ENCODE measurements around the gene ARHGAP40.

ARHGAP40 gene

DNA sequence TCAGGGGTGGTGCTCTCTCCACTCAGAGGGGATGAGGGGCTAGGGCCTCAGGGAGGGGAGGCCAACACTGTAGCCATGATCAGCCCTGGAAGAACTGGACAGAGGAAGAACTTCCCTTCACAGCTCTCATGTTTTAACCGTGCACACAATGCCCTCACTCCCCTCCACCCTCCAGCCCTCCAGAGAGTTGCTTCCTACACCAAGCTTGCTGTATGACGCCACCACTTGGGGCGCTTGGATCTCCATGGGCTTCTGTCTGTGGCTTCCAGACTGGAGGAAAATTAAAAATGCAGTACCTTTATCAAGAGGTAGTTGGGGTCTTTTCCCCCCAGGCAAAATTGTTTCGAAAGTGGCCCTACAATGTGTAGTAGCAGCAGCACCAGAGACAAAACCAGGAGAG is 48.4 kb downstream of the ARHGAP40 start:
- DNase-seq (ENCODE audit: low spot score): no peak

DNA sequence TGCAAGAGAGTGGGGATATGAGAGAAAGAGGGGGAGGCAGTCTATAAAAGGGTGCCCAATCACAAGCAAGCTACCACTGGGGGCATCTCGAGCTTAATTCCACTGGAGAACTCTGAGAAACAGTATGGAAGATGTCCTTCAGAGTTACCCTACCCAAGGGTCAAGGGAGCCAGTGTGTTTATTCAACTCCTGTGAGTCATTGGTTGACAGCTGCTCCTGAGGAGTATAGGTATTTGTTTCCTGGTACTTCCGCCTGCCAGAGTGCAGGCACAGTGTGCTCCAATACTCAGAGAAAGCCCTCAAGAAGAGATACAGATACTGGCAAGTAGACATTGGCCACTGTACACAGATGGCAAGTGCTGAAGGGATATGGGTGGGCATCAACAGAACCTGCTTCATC is 49.5 kb downstream of the ARHGAP40 start:
- DNase-seq (ENCODE audit: low spot score): no peak

DNA sequence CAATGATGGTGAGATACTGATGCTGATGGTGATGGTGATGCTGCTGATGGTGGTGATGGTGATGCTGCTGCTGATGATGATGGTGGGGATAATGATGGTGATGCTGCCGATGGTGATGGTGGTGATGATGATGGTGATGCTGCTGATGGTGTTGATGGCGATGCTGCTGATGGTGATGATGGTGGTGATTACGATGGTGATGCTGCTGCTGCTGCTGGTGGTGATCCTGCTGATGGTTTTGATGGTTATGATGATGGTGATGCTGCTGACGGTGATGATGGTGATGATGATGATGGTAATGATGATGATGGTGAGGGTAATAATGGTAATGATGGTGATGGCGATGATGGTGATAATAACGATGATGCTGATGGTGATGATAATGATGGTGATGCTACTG is 50.0 kb downstream of the ARHGAP40 start:
- DNase-seq (ENCODE audit: low spot score): no peak

DNA sequence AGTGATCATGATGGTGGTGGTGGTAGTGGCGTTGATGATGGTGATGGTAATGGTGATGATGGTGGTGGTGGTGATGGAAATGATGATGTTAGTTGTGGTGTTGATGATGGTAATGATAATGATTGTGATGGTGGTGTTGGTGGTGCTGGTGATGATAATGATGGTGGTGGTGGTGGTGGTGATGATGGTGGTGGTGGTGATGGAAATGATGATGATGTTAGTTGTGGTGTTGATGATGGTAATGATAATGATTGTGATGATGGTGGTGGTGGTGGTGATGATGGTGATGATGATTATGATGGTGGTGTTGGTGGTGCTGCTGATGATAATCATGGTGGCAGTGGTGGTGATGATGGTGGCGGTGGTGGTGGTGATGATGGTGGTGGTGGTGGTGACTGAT is 51.4 kb downstream of the ARHGAP40 start:
- no peak for DNase-seq (ENCODE audit: low spot score)

DNA sequence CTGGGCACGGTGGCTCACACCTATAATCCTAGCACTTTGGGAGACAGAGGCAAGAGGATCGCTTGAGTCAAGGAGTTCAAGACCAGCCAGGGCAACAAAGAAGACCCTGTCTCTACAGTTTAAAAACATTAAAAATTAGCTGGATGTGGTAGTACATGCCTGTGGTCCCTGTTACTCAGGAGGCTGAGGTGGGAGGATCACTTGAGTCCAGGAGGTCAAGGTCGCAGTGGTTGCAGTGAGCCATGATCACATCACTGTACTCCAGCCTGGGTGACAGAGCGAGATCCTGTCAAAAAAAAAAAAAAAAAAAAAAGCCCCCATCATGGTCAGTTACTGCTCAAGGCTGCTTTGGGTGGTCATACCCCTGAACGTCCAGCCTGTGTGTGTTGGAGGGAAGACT is 55.8 kb downstream of the ARHGAP40 start:
- DNase-seq (ENCODE audit: low spot score): no peak

DNA sequence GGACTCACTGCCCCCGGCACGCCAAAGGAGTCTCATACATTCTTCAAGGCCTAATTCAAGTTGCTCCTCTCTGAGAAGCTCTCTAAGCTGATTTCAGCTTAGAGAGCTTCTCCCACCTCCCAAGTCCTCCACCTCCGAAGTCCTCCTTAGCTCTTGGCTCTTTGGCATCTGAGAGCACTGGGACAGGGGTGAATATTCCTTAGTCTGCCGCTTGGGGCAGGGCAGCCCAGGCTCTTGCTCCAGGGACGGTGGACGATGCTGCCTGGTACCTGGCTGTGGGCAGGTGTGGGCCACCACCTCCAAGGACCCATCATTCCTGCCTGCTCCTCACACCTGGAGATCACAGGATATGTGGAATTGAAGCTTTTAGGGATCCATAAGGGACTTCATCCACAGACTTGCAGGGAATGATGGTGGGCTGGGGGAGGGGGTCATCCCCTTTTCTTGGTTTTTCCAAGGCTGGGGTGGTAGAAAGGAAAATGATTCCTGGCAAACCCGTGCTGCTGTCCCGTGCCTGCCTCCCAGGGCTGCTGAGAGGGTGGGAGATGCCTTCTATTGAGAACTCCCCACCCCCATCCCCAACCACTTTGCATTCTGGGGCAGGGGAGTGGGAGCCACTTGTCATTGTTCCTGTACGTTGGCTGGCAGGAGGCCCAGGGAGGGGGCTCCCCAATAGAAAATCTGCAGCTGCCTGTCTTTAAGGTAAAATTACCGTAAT is 57.4 kb downstream of the ARHGAP40 start:
- peak; percentile 11 for DNase-seq (ENCODE audit: low spot score)

DNA sequence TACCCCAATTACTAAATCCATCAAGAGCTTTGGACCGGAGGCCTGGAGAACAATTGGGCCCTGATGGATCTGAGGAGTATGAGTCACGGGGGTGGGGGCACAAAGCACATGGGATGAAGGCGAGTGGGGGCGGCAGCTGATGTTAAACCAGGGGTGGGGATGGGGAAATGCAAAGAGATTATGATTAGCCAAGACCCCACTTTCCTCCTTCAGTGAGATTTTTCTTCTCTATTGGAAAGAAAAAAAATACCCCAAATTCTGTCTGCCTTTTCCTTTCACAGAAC is 57.9 kb downstream of the ARHGAP40 start:
- no peak for DNase-seq (ENCODE audit: low spot score)

DNA sequence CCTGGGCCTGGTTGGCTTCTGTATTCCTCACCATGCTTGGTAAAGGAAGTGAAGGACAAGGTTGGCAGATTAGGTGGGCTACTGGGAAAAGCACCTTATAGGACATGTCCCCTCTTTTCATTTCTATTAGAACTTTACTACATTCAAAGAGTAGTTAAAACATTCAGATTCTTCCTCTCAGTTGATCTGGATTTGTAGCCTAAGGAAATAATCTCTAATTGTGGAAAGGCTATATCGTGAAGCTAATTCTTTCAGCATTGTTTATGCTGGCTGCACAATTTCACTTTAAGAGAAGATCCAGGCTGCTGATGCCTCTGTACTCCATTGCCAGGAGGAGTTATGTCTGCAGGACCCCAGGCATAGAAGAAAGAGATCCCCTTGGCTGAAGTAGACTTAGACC is 58.8 kb downstream of the ARHGAP40 start:
- DNase-seq (ENCODE audit: low spot score): no peak

DNA sequence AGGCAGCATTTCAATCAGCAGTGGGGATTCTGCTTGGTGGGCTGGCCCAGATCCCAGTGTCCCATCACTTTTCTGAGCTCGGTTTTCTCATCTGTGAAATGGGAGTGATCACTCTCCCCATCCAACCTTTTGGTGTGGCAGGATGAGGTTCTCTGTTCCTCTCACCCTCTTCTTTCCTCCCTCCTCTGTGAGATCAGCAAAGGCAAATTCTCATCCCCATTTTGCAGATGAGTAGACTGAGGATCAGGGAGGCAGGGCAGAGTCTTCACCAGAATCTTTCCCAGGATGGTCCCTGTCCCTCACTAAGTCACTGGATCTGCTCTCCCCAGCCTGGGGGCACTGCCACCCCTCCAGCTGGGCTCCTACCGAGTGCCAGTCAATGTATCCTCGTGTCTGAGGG is 62.1 kb downstream of the ARHGAP40 start:
- no peak for DNase-seq (ENCODE audit: low spot score)

DNA sequence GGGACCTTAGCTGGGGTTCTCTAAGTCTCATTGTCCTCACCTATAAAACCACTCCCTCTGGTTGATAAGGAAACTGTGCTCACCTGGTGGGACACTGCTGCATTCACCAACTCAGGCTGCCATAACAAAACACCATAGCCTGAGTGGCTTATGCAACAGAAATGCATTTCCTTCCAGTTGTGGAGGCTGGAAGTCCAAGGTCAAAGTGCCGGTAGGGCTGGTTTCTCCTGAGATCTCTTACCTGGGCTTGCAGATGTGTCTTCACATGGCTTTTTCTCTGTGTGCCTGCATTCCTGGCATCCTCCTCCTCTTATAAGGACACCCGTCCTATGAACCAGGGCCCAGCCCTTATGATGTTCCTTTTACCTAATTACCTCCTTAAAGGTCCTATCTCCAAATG is 62.7 kb downstream of the ARHGAP40 start:
- DNase-seq (ENCODE audit: low spot score): no peak

DNA sequence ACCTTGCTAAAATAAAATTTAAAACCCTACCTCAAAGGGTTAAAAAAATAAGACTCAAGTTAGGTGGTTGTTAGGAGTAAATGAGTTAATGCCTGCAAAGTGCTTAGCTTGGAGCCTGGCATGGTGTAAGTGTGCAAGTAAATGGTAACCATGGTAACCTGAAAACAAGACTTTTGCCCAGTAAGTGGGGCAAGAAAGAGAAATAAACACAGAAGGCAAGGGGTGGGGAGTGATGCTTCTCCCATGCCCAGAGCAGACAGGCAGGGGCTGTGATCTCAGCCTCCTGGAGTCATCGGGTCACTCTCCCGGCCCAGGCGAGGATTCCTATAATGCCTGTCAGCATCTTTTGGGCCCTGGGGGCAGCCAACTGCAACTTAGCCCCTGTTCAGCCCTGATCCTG is 63.5 kb downstream of the ARHGAP40 start:
- DNase-seq (ENCODE audit: low spot score): no peak

DNA sequence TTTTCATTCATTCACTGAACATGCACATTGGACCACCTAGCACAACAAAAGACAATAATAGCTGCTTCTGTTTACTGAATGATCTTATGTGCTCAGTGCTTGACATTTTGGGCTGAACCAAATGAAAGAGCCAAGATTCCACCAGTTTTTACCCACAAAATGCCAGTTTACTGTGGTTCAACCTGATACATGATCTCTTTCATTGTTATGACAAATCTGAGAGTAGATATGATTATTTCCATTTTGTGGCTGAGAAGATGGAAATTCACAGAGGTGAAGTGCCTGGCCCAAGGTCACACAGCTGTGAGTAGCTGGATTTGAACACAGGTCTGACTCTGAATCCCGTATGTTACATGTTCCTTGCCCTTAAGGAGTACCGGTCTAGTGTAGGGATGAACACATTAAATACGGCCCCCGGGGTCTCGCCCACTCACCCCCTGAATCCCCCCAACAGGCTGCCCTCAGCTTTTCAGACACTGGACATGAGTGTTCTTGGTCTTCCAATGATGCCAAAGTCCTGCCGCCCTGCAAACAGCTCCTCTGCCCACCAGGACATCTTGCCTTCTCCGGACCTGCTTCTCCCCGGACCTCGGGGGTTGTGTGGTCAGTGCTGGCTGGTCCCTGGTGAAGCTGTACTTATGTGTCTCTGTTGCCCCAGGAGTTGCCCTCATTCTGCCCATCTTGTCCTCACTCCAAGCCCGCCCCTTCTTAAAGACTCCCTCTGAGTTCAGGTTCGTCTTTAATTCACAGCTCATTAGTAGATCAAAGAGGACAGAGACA is 64.1 kb downstream of the ARHGAP40 start:
- DNase-seq (ENCODE audit: low spot score): no peak

DNA sequence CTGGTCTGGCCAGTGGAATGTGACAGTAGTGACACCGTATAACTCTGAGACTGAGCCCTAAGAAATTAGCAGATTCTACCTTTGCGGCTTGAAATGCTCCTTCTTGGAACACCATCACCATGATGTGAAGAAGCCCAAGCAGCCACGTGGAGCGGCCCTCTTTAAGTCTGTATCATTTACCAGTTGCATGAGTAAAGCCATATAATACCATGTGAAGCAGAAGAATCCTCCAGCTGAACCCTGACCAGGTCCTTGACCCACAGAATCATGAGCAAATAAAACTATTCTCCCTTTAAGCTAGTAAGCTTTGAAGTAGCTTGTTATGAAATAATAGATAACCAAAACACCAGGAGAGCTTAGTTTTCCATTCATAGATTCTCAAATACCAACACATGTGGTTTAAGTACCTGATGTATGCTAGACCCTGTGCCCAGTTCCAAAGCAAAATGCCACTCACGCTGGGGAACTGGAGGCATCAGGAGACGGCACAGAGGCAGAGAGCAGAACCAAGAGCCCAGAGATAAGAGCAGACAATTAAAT is 65.9 kb downstream of the ARHGAP40 start:
- DNase-seq (ENCODE audit: low spot score): no peak

DNA sequence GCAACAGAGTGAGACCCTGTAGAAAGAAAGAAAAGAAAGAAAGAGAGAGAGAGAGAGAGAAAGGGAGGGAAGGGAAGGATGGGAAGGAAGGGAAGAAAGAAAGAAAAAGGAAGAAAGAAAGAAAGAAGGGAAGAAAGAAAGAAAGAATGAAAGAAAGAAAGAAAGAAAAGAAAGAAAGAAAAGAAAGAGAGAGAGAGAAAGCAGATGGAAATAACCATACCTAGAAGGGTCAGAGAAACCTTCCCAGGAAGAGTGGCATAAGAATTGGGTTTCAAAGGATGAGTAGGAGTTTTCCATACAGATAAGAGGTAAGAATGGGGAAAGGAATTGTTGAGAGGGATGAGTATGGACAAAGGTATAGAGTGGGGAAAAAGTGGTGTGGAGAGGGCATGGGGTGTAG is 68.1 kb downstream of the ARHGAP40 start:
- DNase-seq (ENCODE audit: low spot score): no peak

DNA sequence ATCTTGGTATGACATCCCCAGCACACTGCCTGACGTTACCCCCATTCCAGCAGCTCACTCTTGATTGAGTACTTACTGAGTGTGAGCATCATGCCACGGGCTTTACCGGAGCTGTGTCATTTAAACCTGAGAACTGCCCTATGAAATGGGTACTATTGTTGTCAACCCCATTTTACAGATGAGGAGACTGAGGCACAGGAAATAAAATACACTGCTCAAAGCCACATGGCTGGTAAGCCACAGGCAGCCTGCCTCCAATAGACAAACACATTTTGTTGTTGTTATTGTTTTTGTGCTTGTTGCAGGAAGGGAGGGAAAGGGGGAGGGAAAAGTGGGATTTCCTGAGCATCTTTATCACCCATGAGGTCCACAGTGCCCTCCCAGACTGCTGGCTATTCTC is 69.2 kb downstream of the ARHGAP40 start:
- no peak for DNase-seq (ENCODE audit: low spot score)

DNA sequence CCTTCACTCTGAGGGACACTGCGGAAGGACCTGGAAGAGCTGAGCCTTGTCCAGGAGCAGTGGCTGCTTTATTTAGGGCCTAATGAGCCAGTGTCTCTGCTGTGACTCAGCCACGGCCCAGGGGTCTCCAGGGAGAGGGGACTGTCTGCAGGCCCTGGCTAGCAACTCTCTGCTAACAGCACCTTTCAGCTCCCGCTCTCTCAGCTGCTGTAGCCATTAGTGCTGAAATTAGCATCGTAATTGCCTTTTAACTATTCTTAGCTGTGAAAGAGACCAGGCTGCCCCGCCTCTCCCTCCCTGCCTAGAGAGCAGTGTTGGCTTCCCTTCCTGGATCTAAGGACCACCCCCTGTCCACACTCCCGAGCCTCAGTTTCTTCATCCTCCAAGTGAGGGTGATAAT is 69.6 kb downstream of the ARHGAP40 start:
- DNase-seq (ENCODE audit: low spot score): no peak

DNA sequence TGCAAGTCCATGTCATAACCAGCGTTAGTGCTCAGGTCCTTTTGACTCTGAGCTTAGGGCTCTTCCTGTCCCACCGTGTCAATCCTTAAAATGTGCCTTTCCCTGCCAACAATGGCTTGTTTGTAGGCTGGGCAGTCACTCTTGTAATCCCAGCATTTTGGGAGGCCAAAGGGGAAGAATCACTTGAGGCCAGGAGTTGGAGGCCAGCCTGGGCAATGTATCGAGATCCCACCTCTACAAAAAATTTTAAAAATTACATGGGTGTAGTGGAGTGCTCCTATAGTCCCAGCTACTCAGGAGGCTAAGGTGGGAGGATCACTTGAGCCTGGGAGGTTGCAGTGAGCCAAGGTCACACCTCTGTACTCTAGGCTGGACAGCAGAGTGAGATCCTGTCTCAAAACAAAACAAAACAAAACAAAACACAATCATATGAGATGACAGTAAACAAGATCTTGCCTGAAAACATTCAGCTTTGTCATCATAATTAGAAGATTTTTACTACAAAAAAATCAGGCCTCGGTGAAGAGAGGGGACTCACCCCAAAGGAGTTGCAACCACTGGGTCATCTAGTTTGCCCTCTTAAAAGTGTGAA is 70.2 kb downstream of the ARHGAP40 start:
- no peak for DNase-seq (ENCODE audit: low spot score)

DNA sequence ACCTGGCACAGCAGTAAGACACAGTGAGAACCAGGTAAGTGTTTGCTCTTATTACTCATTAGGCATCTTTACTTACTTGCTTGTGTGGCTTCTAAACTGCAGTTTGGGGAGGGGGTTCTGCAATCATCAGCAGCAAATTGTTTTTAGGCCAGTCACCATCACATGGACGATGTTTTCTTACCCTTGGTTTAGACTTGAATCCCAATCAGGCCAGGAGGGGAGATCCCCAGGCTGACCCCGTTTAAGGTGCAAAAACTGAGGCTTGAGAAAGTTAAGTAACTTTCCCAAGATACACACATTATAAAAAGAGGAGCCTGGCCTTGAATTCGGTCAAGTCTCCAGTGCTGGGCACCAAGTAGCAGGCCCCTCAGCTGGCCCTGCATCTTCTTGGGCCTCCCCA is 70.9 kb downstream of the ARHGAP40 start:
- no peak for DNase-seq (ENCODE audit: low spot score)

DNA sequence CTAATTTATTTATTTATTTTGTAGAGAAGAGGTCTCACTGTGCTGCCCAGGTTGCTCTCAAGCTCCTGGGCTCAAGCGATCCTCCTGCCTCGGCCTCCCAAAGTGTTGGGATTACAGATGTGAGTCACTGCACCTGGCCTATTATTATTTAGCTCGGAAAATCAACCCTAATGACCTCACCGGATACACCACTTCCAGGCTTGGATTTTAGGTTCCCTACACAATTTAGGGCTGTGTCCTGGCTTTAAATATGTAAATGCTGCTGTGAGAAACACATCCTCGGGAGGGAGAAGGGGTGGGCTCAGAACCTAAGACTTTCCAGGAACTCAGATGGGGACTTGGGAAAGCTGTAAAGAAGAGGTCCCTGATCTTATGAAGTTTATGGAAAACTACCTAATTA is 71.7 kb downstream of the ARHGAP40 start:
- no peak for DNase-seq (ENCODE audit: low spot score)

DNA sequence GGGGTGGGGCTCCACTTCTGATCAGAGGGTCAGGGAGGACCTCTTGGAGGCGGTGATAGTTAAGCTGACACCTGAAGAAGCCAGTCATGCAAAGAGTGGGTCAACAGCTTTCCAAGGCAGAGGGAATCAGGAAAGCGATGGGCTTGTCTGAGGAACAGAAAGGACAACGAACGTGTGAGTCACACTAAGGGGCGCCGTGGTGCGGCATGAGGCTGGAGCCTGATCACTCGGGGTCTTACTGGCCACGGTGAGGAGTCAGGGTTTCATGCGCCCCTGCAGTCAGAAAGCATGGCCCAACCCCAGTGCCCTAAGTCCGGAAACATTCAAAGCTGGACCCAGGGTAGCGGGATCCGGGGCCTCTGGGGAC is 72.1 kb downstream of the ARHGAP40 start:
- DNase-seq (ENCODE audit: low spot score): no peak

DNA sequence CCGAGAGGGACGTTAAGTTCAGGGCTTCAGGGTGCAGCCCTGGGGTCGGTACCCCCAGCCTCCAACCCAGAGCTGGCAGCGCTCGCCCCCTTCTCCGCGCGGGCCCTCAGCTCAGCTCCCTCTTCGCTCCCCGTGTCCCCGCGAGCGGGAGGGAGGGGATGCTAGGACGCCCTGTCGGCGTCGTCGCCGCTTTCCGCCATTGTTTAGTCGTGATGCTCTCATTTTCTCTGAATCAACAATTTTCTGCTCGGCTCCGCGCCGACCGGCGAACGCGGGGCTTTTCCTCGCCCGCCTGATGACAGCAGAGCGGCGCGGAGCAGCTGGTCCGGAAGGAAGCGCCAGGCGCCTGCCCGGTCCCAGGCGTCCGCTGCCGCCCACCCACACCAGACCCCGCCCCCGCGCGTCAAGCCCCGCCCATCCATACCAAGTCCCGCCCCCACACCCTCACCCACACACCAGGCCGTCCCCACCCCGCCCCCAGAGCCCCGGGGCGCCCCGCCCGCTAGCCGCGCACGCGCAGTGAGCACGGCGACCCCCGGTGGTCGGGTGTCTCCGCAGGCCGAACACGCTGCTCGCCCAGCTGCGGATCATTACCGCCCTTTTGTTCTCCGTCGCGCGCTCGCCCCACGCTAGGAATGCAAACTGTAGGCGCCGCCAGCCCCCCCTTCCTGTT is 72.6 kb downstream of the ARHGAP40 start:
- peak; percentile 46 for DNase-seq (ENCODE audit: low spot score)

DNA sequence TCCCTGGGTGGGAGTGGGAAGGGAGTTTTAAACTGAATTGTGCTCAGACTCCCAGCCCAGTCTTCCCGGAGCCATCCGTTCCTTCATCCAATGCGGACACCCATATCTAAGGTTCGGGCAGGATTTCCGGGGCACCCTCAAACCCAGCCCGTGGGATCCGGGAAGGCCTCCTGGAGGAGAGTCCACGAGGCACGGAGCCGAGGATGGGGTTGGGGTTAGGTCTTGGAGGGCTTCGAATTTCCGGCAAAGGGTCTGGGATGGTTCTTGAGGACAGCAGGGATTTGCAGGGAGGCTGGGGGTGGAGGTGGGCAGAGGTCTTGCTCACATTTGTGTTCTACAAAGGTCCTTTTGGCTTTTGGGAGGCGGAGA is 73.1 kb downstream of the ARHGAP40 start:
- no peak for DNase-seq (ENCODE audit: low spot score)

DNA sequence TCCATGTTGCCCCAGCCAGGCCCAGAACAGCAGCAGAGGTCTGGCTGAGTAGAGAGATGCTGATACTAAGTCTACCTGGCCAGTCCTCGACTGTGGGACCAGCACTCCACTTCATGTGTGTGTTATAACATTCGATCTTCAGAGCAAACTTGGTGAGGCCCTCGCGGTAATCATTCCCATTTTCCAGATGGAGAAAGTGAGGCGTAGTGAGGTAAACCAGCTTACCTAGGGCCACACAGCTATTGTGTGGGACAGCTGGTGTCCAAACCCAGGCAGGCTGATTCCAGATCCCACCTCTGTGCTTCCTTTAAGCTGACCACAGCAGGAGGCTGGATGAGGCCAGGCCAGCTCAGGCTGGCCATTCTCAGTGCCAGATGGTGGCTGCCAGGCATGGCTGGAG is 75.0 kb downstream of the ARHGAP40 start:
- DNase-seq (ENCODE audit: low spot score): no peak
